ENCODE data around the gene ZNF48.

Gene ZNF48

GRCh38 chr16:30399435-30400186 lies 4.4 kb downstream of the ZNF48 start:
- Mint-ChIP-seq H3K27me3 (no peaks in the 10 kb centered on the region), H3K9me3 (ENCODE audit: low read depth) (no peaks in the 10 kb centered on the region), H3K4me3 (peak overlapping the region; percentile 86), H3K36me3 (no peaks in the 10 kb centered on the region), H3K27ac (peak overlapping the region; percentile 81), H3K4me1 (ENCODE audit: low read depth) (peaks cover 45% of the 10 kb centered on the region)

GRCh38 chr16:30401768-30402425 lies 6.7 kb downstream of the ZNF48 start:
- Mint-ChIP-seq H3K27me3 (no peaks in the 10 kb centered on the region), H3K4me1 (ENCODE audit: low read depth) (peaks cover 37% of the 10 kb centered on the region), H3K36me3 (no peaks in the 10 kb centered on the region), H3K4me3 (peak overlapping the region; percentile 86), H3K9me3 (ENCODE audit: low read depth) (no peaks in the 10 kb centered on the region), H3K27ac (peak overlapping the region; percentile 72)

- Mint-ChIP-seq H3K4me3 (peak overlapping the region; percentile 99), H3K9me3 (ENCODE audit: low read depth) (no peaks in the 10 kb centered on the region), H3K27me3 (no peaks in the 10 kb centered on the region), H3K4me1 (ENCODE audit: low read depth) (peaks cover 26% of the 10 kb centered on the region), H3K36me3 (no peaks in the 10 kb centered on the region), H3K27ac (peak overlapping the region; percentile 99)
Measured at GRCh38 chr16:30406795-30407101, 11.5 kb downstream of the ZNF48 start.

- H3K27me3 Mint-ChIP-seq, result no peaks in the 10 kb centered on the region
- H3K4me3 Mint-ChIP-seq, result peak within 1 kb of the TSS; percentile 99
- H3K9me3 Mint-ChIP-seq (ENCODE audit: low read depth), result no peaks in the 10 kb centered on the region
- peak within 1 kb of the TSS; percentile 99 for H3K27ac Mint-ChIP-seq
- H3K36me3 Mint-ChIP-seq, result peaks cover 4% of the 10 kb centered on the region
- peaks cover 31% of the 10 kb centered on the region for H3K4me1 Mint-ChIP-seq (ENCODE audit: low read depth)
Measured at GRCh38 chr16:30407102-30407803, 12.0 kb downstream of the ZNF48 start, which contains the start of gene ZNF771. Gene ZNF771 (plus strand): TSS chr16:30407606. CDS start chr16:30408054, 448 bp downstream.

GRCh38 chr16:30407804-30408534 lies 12.7 kb downstream of the ZNF48 start:
- Mint-ChIP-seq H3K27ac (peak overlapping the region; percentile 76), H3K4me1 (ENCODE audit: low read depth) (peaks cover 28% of the 10 kb centered on the region), H3K27me3 (no peaks in the 10 kb centered on the region), H3K4me3 (peak overlapping the region; percentile 84), H3K9me3 (ENCODE audit: low read depth) (no peaks in the 10 kb centered on the region), H3K36me3 (peaks cover 4% of the 10 kb centered on the region)

- no peak overlapping the region for H3K27ac Mint-ChIP-seq
- H3K4me1 Mint-ChIP-seq (ENCODE audit: low read depth), result peaks cover 28% of the 10 kb centered on the region
- H3K4me3 Mint-ChIP-seq, result peak overlapping the region; percentile 84
- no peaks in the 10 kb centered on the region for H3K27me3 Mint-ChIP-seq
- H3K9me3 Mint-ChIP-seq (ENCODE audit: low read depth), result no peaks in the 10 kb centered on the region
- H3K36me3 Mint-ChIP-seq, result peaks cover 4% of the 10 kb centered on the region
Measured at GRCh38 chr16:30409125-30410060, 14.2 kb downstream of the ZNF48 start.

GRCh38 chr16:30413112-30413806 lies 18.0 kb downstream of the ZNF48 start:
- no peak overlapping the region for H3K4me3 Mint-ChIP-seq
- no peaks in the 10 kb centered on the region for H3K27me3 Mint-ChIP-seq
- H3K9me3 Mint-ChIP-seq (ENCODE audit: low read depth), result no peaks in the 10 kb centered on the region
- peaks cover 4% of the 10 kb centered on the region for H3K36me3 Mint-ChIP-seq
- H3K4me1 Mint-ChIP-seq (ENCODE audit: low read depth), result peaks cover 37% of the 10 kb centered on the region
- no peak overlapping the region for H3K27ac Mint-ChIP-seq

GRCh38 chr16:30414159-30414558 lies 18.9 kb downstream of the ZNF48 start:
- no peak overlapping the region for H3K27ac Mint-ChIP-seq
- H3K4me1 Mint-ChIP-seq (ENCODE audit: low read depth), result peaks cover 37% of the 10 kb centered on the region
- H3K4me3 Mint-ChIP-seq, result no peak overlapping the region
- H3K27me3 Mint-ChIP-seq, result no peaks in the 10 kb centered on the region
- peaks cover 4% of the 10 kb centered on the region for H3K36me3 Mint-ChIP-seq
- no peaks in the 10 kb centered on the region for H3K9me3 Mint-ChIP-seq (ENCODE audit: low read depth)

- Mint-ChIP-seq H3K27ac (peak overlapping the region; percentile 58), H3K36me3 (peaks cover 7% of the 10 kb centered on the region), H3K27me3 (no peaks in the 10 kb centered on the region), H3K4me1 (ENCODE audit: low read depth) (peaks cover 30% of the 10 kb centered on the region), H3K4me3 (peak overlapping the region; percentile 17), H3K9me3 (ENCODE audit: low read depth) (no peaks in the 10 kb centered on the region)
Measured at GRCh38 chr16:30416047-30416603, 20.9 kb downstream of the ZNF48 start.

- Mint-ChIP-seq H3K36me3 (peaks cover 8% of the 10 kb centered on the region), H3K27ac (peak overlapping the region; percentile 7), H3K4me3 (peak overlapping the region; percentile 57), H3K9me3 (ENCODE audit: low read depth) (no peaks in the 10 kb centered on the region), H3K4me1 (ENCODE audit: low read depth) (peaks cover 29% of the 10 kb centered on the region), H3K27me3 (no peaks in the 10 kb centered on the region)
Measured at GRCh38 chr16:30416624-30417528, 21.7 kb downstream of the ZNF48 start.

GRCh38 chr16:30417529-30418349 lies 22.5 kb downstream of the ZNF48 start:
- Mint-ChIP-seq H3K4me1 (ENCODE audit: low read depth) (peaks cover 25% of the 10 kb centered on the region), H3K9me3 (ENCODE audit: low read depth) (no peaks in the 10 kb centered on the region), H3K4me3 (peak overlapping the region; percentile 40), H3K36me3 (peaks cover 5% of the 10 kb centered on the region), H3K27ac (no peak overlapping the region), H3K27me3 (no peaks in the 10 kb centered on the region)
